Activated naive CD4-positive, alpha-beta T cell treated with anti-CD3 and anti-CD28 coated beads, Interleukin-2, amount 10 ng/mL, durations not matched to agents 7 days and 5 days (primary cell): ENCODE results near the gene ASCC1.

Experiments used
- CTCF ChIA-PET: fragments of 350-600 bp; sonication (Branson Sonifier 250); formaldehyde crosslinking; loops from one replicate; lab custom pipeline; 2021; ENCODE audit warnings: antibody characterized with exemption; lab: Charles Lee
- DNase-seq: peaks from one replicate; pipeline ENCODE4 v3.0.0-alpha.2; 2020
- H3K27ac Mint-ChIP-seq: one replicate; pipeline ENCODE4 v1.8.0; 2021; ENCODE audit warnings: mild to moderate bottlenecking, moderate library complexity, mixed read lengths
- H3K27me3 Mint-ChIP-seq: one replicate; pipeline ENCODE4 v1.8.0; 2021; ENCODE audit warnings: mild to moderate bottlenecking, mixed read lengths
- H3K36me3 Mint-ChIP-seq: one replicate; pipeline ENCODE4 v1.8.0; 2021; ENCODE audit warnings: mixed read lengths
- H3K4me1 Mint-ChIP-seq: one replicate; pipeline ENCODE4 v1.8.0; 2021; ENCODE audit warnings: mixed read lengths
- H3K4me3 Mint-ChIP-seq: one replicate; pipeline ENCODE4 v1.8.0; 2021; ENCODE audit warnings: mild to moderate bottlenecking, moderate library complexity, mixed read lengths
- H3K9me3 Mint-ChIP-seq: one replicate; pipeline ENCODE4 v1.8.0; 2021; ENCODE audit warnings: mixed read lengths

Gene ASCC1

DNA sequence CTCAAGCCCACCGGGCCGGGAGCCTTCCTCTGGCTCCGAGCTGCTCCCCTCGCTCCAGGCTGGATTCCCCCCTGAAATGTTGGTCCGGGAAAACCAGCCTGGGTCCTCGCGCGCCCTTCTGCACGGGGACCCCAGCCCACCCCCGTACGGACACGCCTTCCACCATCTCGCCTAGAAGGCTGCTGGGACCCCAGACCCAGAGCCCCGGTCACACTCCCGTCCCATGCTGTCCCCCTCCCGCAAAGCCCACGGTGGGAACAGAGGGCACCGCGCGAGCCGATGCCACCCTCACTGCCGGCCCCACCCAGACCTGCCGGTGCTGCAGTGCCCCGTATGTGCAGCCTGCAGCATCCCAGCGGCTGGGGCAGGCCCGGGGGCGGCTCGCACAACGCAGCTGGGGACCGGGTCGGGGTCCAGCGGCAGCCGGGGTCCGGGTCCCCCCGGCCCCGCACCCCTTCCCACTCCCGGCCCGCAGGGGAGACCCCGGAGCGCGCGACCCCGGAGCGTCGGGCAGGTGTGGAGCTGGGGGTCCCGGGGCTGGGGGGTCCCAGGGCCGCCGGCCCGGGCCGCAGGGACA, 128.6 kb downstream of the ASCC1 start:
- Mint-ChIP-seq H3K27me3 (no peaks in the 10 kb centered on the region), H3K27ac (peak overlapping the region; percentile 91), H3K4me3 (peak overlapping the region; percentile 98), H3K4me1 (peaks cover 59% of the 10 kb centered on the region), H3K36me3 (peaks cover 49% of the 10 kb centered on the region), H3K9me3 (no peaks in the 10 kb centered on the region)
- CTCF ChIA-PET, result interaction anchor here (1.3 to 3.3 kb wide), 3 partner anchors 39 to 254 kb away, joined by 3 to 15 read pairs (median 4); no protein-coding TSS in a partner anchor
- peak; percentile 63 for DNase-seq

DNA sequence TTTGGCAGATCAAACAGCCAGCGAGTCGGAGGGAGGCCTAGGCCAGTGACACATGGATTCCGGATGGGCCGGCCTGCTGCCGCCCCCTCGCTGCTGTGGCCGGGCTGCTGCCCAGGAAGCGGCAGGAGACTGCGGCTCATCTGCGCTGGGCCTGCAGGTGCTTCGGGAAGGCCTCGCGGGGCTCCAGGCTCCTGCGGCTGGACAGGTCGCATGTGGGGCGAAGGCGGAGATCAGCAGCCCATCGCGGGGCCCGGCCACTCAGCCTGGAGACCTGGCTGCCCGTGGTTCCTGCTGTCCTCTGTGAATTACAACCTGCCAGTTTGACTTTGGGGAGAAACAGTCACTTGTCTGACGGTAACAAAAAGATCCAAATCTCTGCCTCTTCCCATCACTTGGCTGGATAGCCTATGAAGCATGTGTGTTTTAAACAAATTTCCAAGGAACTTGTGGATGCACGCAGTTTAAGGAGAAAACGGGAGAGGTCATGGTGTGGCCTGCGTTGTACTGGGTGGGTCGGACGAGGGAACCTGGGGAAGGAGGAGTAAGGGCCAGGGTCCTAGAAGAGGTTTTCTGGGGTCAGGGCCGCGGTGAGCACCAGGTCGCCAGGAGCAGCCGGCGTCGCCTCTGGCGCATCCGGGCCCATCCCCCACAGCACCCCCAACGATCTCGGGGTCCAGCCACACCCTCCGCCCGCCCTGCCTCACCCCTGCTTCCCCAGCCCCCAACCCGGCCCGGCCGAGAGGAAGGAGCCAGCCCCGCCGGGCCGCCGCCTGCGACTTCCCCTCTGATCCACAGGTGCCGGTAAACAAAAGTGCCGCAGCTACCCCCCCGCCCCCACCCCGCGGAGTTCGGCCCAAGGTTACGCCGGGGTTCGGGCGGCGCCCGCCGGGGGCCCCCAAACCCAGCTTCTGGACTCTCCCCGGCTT, 129.3 kb downstream of the ASCC1 start:
- Mint-ChIP-seq H3K4me1 (peaks cover 67% of the 10 kb centered on the region), H3K27me3 (no peaks in the 10 kb centered on the region), H3K36me3 (peaks cover 54% of the 10 kb centered on the region), H3K9me3 (no peaks in the 10 kb centered on the region), H3K4me3 (peak overlapping the region; percentile 98), H3K27ac (peak overlapping the region; percentile 91)
- peak; percentile 82 for DNase-seq
- CTCF ChIA-PET, result interaction anchor here (1.2 to 3.3 kb wide), 3 partner anchors 22 to 249 kb away, joined by 3 to 15 read pairs (median 4); no protein-coding TSS in a partner anchor

DNA sequence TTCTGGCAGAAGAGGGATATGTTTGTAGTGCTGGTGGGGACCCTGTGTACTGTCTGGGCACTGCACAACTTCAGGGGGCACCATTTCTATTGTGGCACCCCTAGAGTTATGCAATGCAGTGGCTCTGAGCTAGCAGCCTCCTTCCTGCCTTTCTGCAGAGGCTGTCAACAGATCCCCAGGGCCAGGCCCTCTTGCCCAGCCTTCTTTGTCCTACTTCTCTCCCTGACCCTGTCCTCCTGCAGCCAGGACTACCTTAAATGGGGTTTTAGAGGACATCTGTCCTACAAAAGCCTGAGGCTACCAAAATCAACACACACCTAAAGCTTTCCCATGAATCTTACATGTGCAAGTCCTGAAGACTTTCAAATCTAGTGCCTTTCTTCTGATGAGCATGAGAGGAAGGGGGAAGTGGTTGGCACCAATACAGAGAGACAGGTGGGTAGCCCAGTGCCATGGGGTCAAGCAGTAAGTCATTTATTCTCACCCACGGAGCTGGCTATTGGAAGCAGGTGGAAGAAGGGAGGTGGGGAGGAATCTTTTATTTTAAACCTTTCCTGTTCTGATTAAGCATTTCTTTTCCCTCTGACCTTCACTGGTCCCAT, 130.1 kb downstream of the ASCC1 start:
- Mint-ChIP-seq H3K36me3 (peaks cover 56% of the 10 kb centered on the region), H3K4me3 (peak overlapping the region; percentile 98), H3K27me3 (no peaks in the 10 kb centered on the region), H3K27ac (peak overlapping the region; percentile 91), H3K4me1 (peaks cover 71% of the 10 kb centered on the region), H3K9me3 (no peaks in the 10 kb centered on the region)
- CTCF ChIA-PET, result interaction anchor here (1.2 kb wide), 1 partner anchor 23 kb away, joined by 3 read pairs; no protein-coding TSS in a partner anchor
- DNase-seq, result no peak

- DNase-seq, result no peak
- Mint-ChIP-seq H3K9me3 (no peaks in the 10 kb centered on the region), H3K4me3 (peak overlapping the region; percentile 98), H3K36me3 (peaks cover 57% of the 10 kb centered on the region), H3K4me1 (peaks cover 76% of the 10 kb centered on the region), H3K27me3 (no peaks in the 10 kb centered on the region), H3K27ac (peak overlapping the region; percentile 91)
- CTCF ChIA-PET, result interaction anchor here (0.7 to 1.2 kb wide), 2 partner anchors 41 to 252 kb away, joined by 3 read pairs; no protein-coding TSS in a partner anchor
Measured at GRCh38 chr10:72085166-72085565, 130.9 kb downstream of the ASCC1 start.

DNA sequence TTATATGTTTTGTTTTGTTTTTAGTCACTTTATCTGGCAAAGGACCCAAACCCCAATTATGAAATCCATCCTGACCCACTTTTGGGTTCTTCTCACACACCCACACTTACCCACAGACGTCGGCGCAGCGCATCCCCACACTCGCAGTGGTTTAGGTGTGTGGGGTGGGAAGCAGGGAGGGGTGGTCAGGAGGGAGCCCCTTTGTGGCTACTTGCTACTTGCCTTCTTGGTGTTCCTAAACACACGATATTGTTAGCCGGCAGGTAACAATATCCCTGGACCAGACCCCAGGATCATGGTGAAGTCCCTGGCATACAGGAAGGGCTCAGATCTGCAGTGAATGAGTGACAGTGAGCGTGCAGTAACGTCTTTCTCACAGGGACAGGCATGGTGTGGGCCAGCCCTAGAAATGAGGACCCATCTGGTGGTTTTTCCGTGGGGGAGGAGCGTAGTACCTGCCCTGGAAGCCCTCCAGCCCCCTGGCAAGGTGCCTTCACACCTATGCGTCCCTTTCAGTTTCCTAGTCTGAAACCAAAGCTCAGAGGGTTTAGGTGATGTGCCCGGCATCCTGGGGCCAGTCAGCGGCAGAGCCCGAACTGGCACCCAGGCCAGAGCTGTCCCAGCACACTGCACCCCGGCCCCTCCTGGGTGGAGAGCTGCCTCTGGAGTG, 132.2 kb downstream of the ASCC1 start:
- peaks cover 66% of the 10 kb centered on the region for H3K36me3 Mint-ChIP-seq
- H3K4me3 Mint-ChIP-seq, result peak overlapping the region; percentile 98
- peak overlapping the region; percentile 87 for H3K27ac Mint-ChIP-seq
- CTCF ChIA-PET, result interaction anchor here (1.0 to 1.9 kb wide), 3 partner anchors 42 to 252 kb away, joined by 3 to 6 read pairs (median 3); no protein-coding TSS in a partner anchor
- no peaks in the 10 kb centered on the region for H3K9me3 Mint-ChIP-seq
- DNase-seq, result peak; percentile 66
- H3K4me1 Mint-ChIP-seq, result peaks cover 77% of the 10 kb centered on the region
- no peaks in the 10 kb centered on the region for H3K27me3 Mint-ChIP-seq

DNA sequence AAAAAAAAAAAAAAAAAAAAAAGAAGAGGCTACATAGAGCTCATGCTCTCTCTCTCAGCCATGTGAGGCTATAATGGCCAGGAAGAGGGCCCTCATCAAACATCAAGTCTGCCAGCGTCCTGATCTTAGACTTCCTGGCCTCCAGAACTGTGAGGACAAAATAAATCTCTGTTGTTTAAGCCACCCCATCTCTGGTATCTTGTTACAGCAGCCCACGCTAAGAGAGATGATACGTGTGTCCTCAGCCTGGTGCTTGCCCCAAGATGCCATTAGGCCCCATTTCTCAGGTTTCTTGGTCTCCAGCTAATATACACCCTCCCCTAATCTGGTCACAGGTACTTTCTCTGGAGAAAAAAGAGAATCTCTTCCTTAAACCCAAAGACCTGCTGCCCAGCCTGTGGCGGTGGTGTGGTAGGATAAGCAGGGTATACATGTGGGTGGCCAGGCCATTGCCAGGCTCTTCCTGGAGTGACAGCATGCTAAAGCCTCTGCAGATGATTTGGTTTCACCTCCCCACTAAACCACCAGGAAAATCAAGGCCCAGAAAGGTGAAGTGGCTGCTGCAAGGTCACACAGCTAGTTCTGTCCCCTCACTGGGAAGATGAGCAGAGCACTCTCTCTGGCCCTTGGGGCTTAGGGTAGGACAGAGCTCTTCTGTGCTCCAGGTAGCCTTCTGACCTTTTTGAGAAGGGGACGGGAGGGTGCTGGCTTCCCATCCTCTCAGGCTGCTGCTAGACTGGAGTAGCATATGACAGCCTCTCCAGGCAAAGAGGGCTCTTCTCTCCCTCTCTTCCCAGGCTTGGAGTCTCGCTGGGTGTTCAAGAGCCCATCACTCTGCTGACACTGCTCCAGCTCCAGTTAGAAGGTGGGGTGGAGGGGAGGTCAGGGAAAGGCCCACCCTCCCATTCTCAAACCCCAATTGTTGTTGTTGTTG, 133.0 kb downstream of the ASCC1 start:
- peaks cover 69% of the 10 kb centered on the region for H3K36me3 Mint-ChIP-seq
- CTCF ChIA-PET, result interaction anchor here (1.0 to 1.9 kb wide), 2 partner anchors 141 to 253 kb away, joined by 3 to 6 read pairs; no protein-coding TSS in a partner anchor
- peak; percentile 18 for DNase-seq
- peak overlapping the region; percentile 87 for H3K27ac Mint-ChIP-seq
- H3K4me1 Mint-ChIP-seq, result peaks cover 81% of the 10 kb centered on the region
- no peaks in the 10 kb centered on the region for H3K27me3 Mint-ChIP-seq
- H3K4me3 Mint-ChIP-seq, result peak overlapping the region; percentile 98
- no peaks in the 10 kb centered on the region for H3K9me3 Mint-ChIP-seq

DNA sequence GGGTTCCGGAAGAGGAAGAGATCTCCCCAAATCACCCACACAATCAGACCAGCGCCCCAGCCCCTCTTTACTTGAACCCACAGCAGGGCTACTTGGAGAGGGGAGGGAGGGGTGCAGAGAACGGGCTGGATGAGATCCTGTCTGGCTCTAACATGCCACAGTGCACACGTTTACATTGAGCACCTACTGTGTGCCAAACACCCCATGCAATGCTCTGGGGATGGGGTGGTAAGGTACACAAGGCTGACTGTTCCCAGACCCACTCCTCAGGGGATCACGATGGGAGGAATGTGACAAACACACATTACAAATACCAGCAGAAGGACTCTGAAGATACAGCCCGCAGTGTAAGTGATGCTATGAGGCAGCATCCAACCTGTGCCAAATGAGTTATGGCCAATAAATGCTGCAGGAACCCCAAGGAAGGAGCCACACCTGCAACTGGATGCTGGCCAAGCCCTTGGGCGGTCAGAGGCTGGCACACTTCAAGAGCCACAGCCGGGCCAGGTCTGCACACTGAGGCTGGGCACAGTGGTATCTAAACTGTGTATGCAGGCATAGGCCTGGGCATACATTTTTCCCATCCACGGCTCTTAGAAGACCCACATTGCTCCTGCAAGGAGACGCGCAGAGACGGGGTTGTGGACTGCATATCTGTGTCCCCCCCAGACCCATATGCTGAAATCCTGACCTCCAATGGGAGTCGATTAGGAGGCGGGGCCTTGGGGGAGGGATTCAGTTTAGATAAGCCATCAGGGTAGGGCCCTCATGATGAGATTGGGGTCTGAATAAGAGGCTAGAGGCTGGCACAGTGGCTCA, 134.1 kb downstream of the ASCC1 start:
- CTCF ChIA-PET, result no interaction called here
- H3K27ac Mint-ChIP-seq, result peak overlapping the region; percentile 70

DNA sequence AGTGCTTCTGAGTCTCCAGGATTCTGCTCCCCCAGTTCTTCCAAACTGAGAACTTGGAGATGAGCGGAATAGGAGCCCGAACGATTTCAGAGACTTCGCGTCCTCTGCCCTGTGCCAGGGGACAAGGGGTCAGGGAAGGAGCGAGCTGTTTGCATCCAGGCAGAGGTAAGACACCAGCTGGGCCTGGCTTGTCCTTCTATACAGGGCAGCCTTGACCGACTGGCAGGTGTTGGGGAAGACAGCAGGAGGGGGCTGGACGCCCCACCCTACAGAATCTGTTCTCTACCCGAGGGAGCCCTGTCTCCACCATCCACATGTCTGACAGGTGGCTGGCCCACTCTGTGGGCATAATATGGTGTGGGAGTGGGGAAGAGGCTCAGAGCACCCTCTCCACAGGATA, 134.9 kb downstream of the ASCC1 start:
- Mint-ChIP-seq H3K9me3 (no peaks in the 10 kb centered on the region), H3K36me3 (peaks cover 72% of the 10 kb centered on the region), H3K27me3 (no peaks in the 10 kb centered on the region), H3K4me3 (peak overlapping the region; percentile 24), H3K4me1 (peaks cover 93% of the 10 kb centered on the region), H3K27ac (peak overlapping the region; percentile 70)
- DNase-seq, result peak; percentile 9
- CTCF ChIA-PET, result no interaction called here

More for the DNA sequence above, 134.1 kb downstream of the ASCC1 start:
- no peaks in the 10 kb centered on the region for H3K27me3 Mint-ChIP-seq
- H3K9me3 Mint-ChIP-seq, result no peaks in the 10 kb centered on the region
- no peak overlapping the region for H3K4me3 Mint-ChIP-seq
- peak; percentile 19 for DNase-seq
- peaks cover 76% of the 10 kb centered on the region for H3K36me3 Mint-ChIP-seq
- H3K4me1 Mint-ChIP-seq, result peaks cover 90% of the 10 kb centered on the region

DNA sequence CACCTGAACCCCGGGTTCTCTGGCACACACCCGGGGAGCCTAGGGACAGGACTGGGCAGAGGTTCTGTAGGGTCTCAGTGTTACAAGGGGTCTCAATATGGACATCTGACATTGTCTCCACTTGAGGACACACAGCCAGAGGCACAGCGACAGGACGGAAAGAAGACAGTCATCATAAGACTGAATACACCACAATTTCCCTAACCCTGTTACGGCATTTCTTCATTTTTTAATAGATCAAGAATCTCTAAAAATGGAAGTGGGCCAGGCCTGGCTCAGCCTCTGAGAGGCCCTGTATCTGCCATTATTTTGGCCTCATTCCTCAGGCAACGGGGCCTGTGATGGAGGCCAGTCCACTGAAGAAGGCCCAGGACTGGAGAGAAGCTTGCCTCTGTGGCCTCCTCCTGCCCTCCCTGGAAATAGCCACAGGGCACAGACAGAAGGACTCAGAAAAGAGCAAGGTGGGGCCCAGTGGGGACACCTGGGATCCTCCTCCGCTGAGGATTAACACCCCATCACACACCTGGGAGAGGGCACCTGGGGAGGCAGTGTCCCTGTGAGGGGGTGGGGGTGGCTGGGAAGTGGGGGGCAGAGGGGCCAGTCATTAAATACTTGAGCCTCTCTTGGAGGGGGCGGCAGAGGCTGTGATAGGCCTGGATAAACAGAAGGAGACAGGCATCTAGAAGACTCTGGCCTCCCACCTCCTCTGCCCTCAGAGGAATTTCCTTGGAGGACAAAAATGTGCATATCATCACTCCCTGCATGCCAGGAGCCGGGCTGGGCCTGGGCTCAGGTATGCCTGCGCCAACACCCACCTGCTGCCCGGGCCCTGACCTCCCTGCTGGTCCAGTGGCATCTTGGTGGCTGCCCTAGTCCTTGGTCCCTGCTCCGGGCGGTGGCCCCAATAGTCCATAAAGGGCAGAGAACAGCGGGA, 135.8 kb downstream of the ASCC1 start:
- no peak overlapping the region for H3K4me3 Mint-ChIP-seq
- peaks cover 92% of the 10 kb centered on the region for H3K4me1 Mint-ChIP-seq
- H3K27me3 Mint-ChIP-seq, result no peaks in the 10 kb centered on the region
- H3K27ac Mint-ChIP-seq, result peak overlapping the region; percentile 81
- H3K9me3 Mint-ChIP-seq, result no peaks in the 10 kb centered on the region
- DNase-seq, result peak; percentile 19
- H3K36me3 Mint-ChIP-seq, result peaks cover 66% of the 10 kb centered on the region
- CTCF ChIA-PET, result interaction anchor here (1.3 to 2.2 kb wide), 3 partner anchors 12 to 263 kb away, joined by 3 to 9 read pairs (median 5); no protein-coding TSS in a partner anchor

- Mint-ChIP-seq H3K4me1 (peaks cover 85% of the 10 kb centered on the region), H3K4me3 (peak overlapping the region; percentile 12), H3K9me3 (no peaks in the 10 kb centered on the region), H3K27ac (peak overlapping the region; percentile 81), H3K27me3 (no peaks in the 10 kb centered on the region), H3K36me3 (peaks cover 65% of the 10 kb centered on the region)
- CTCF ChIA-PET, result interaction anchor here (0.7 to 2.2 kb wide), 4 partner anchors 11 to 264 kb away, joined by 3 to 9 read pairs (median 4); partner anchors contain the start of gene DDIT4
- DNase-seq, result peak; percentile 60
Measured at GRCh38 chr10:72079356-72079755, 136.7 kb downstream of the ASCC1 start.
